ENCODE data around the gene UGT1A10. TPM values are rescaled to one million over a fixed set of nuclear protein-coding genes. Genes with fewer than 3 reads are reported as not detected.

The UGT1A10 gene
- total RNA-seq, 1 experiment from 2014 or later = not detected

DNA sequence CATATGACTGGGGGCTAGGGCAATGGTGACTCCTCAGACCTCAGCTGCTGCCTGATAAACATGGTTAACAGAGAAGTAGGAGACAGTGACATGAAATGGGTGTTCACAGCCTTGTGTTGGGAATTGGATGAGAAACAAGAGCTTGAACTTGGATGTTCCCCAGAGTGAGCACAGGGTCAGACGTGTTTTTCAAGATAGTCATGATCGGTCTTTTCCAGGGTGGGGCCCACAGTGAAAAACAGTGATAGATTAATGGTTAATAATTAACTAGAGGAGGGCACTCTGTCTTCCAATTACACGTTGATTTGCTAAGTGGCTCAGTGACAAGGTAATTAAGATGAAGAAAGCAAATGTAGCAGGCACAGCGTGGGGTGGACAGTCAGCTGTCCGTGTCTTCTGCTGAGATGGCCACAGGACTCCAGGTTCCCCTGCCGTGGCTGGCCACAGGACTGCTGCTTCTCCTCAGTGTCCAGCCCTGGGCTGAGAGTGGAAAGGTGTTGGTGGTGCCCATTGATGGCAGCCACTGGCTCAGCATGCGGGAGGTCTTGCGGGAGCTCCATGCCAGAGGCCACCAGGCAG lies 92.6 kb downstream of the UGT1A10 start, which contains the start of gene UGT1A3:
Gene UGT1A3, plus strand, starts transcription at position 320 of the 579 bp plus-strand sequence. Its CDS starts 85 bp downstream, at position 405.
- H3K4me1 ChIP-seq (ENCODE audit: control insufficient read depth in 1 of 2, insufficient read depth in 2 of 2, low read length in 2 of 2) = no peaks in the 10 kb centered on the region
- CTCF ChIA-PET = interaction anchor here (0.9 kb wide), 1 partner anchor 17 kb away, joined by 3 read pairs; no protein-coding TSS in a partner anchor
- no peaks in the 10 kb centered on the region for H4K20me1 ChIP-seq (ENCODE audit: insufficient read depth)
- H3K27me3 ChIP-seq (ENCODE audit: insufficient read depth, low read length) = no peaks in the 10 kb centered on the region
- POLR2A ChIA-PET = no interaction called here
- H3K9me2 ChIP-seq (ENCODE audit: insufficient read depth) = no peaks in the 10 kb centered on the region
- BruUV-seq (replicated peaks) = no TSS peak
- no peak within 1 kb of the TSS for H2AFZ ChIP-seq (ENCODE audit: low read depth, low read length, poor library complexity, severe bottlenecking)
- DNase-seq (ENCODE audit: low read depth, low spot score) = no peak
- RAD21 ChIA-PET (ENCODE audit: low non-redundant PET in 1 of 2, low total read pairs in 2 of 2, uncharacterized antibody in 2 of 2, unreplicated experiment in 2 of 2) = no interaction called here
- no peak within 1 kb of the TSS for H3K27ac ChIP-seq (ENCODE audit: low read depth, low read length)
- H3K36me3 ChIP-seq (ENCODE audit: control insufficient read depth in 1 of 2, insufficient read depth in 2 of 2, low read length in 2 of 2) = no peaks in the 10 kb centered on the region
- no peak for ATAC-seq
- H3K9me3 ChIP-seq (ENCODE audit: control insufficient read depth in 1 of 2, insufficient read depth in 1 of 2, low read depth in 1 of 2, low read length in 2 of 2) = no peaks in the 10 kb centered on the region
- intact Hi-C loops (cut with micrococcal nuclease) = no loop called here
- no peak within 1 kb of the TSS for H3K4me2 ChIP-seq (ENCODE audit: low read length)
- no peak within 1 kb of the TSS for H3K9ac ChIP-seq (ENCODE audit: low read length)
- TF ChIP-seq, protein P1, sequence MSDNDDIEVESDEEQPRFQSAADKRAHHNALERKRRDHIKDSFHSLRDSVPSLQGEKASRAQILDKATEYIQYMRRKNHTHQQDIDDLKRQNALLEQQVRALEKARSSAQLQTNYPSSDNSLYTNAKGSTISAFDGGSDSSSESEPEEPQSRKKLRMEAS (IDR thresholded peaks at IDR 0.05) = no peak
- TF ChIP-seq ZNF274 (IDR thresholded peaks at IDR 0.05; ENCODE audit: low read depth, low read length) (no peak), SRF (IDR thresholded peaks at IDR 0.05; ENCODE audit: low read depth) (no peak), EZH2 (IDR thresholded peaks at IDR 0.05) (no peak), POLR2AphosphoS5 (IDR thresholded peaks at IDR 0.05; ENCODE audit: low read depth, low read length) (no peak), SP1 (IDR thresholded peaks at IDR 0.05; ENCODE audit: low read depth) (no peak), JUND (IDR thresholded peaks at IDR 0.05) (no peak), TCF7L2 (IDR thresholded peaks at IDR 0.05; ENCODE audit: borderline replicate concordance, extremely low read depth, insufficient read depth, insufficient read length) (no peak), ZFX (IDR thresholded peaks at IDR 0.05) (no peak), YY1 (IDR thresholded peaks at IDR 0.05; ENCODE audit: extremely low read depth, insufficient replicate concordance, low read depth, low read length) (no peak), ELF1 (IDR thresholded peaks at IDR 0.05; ENCODE audit: borderline replicate concordance, low read depth) (no peak), RAD21 (IDR thresholded peaks at IDR 0.05; ENCODE audit: low read depth) (no peak), FOSL1 (IDR thresholded peaks at IDR 0.05; ENCODE audit: low read depth) (no peak), SIN3A (IDR thresholded peaks at IDR 0.05; ENCODE audit: low read depth) (no peak)
- TF ChIP-seq, protein P2, sequence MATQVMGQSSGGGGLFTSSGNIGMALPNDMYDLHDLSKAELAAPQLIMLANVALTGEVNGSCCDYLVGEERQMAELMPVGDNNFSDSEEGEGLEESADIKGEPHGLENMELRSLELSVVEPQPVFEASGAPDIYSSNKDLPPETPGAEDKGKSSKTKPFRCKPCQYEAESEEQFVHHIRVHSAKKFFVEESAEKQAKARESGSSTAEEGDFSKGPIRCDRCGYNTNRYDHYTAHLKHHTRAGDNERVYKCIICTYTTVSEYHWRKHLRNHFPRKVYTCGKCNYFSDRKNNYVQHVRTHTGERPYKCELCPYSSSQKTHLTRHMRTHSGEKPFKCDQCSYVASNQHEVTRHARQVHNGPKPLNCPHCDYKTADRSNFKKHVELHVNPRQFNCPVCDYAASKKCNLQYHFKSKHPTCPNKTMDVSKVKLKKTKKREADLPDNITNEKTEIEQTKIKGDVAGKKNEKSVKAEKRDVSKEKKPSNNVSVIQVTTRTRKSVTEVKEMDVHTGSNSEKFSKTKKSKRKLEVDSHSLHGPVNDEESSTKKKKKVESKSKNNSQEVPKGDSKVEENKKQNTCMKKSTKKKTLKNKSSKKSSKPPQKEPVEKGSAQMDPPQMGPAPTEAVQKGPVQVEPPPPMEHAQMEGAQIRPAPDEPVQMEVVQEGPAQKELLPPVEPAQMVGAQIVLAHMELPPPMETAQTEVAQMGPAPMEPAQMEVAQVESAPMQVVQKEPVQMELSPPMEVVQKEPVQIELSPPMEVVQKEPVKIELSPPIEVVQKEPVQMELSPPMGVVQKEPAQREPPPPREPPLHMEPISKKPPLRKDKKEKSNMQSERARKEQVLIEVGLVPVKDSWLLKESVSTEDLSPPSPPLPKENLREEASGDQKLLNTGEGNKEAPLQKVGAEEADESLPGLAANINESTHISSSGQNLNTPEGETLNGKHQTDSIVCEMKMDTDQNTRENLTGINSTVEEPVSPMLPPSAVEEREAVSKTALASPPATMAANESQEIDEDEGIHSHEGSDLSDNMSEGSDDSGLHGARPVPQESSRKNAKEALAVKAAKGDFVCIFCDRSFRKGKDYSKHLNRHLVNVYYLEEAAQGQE (IDR thresholded peaks at IDR 0.05; ENCODE audit: low read depth) = no peak
- TF ChIP-seq, protein P3, sequence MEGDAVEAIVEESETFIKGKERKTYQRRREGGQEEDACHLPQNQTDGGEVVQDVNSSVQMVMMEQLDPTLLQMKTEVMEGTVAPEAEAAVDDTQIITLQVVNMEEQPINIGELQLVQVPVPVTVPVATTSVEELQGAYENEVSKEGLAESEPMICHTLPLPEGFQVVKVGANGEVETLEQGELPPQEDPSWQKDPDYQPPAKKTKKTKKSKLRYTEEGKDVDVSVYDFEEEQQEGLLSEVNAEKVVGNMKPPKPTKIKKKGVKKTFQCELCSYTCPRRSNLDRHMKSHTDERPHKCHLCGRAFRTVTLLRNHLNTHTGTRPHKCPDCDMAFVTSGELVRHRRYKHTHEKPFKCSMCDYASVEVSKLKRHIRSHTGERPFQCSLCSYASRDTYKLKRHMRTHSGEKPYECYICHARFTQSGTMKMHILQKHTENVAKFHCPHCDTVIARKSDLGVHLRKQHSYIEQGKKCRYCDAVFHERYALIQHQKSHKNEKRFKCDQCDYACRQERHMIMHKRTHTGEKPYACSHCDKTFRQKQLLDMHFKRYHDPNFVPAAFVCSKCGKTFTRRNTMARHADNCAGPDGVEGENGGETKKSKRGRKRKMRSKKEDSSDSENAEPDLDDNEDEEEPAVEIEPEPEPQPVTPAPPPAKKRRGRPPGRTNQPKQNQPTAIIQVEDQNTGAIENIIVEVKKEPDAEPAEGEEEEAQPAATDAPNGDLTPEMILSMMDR (IDR thresholded peaks at IDR 0.05 in 2 of 3, conservative IDR thresholded peaks at IDR 0.05 in 1 of 3; ENCODE audit: borderline replicate concordance in 1 of 3, insufficient read depth in 1 of 3, low read depth in 2 of 3, low read length in 2 of 3) = no peak
- TF ChIP-seq, protein P4, sequence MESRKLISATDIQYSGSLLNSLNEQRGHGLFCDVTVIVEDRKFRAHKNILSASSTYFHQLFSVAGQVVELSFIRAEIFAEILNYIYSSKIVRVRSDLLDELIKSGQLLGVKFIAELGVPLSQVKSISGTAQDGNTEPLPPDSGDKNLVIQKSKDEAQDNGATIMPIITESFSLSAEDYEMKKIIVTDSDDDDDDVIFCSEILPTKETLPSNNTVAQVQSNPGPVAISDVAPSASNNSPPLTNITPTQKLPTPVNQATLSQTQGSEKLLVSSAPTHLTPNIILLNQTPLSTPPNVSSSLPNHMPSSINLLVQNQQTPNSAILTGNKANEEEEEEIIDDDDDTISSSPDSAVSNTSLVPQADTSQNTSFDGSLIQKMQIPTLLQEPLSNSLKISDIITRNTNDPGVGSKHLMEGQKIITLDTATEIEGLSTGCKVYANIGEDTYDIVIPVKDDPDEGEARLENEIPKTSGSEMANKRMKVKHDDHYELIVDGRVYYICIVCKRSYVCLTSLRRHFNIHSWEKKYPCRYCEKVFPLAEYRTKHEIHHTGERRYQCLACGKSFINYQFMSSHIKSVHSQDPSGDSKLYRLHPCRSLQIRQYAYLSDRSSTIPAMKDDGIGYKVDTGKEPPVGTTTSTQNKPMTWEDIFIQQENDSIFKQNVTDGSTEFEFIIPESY (IDR thresholded peaks at IDR 0.05; ENCODE audit: extremely low read depth, insufficient replicate concordance, low read length) = no peak
- no peak within 1 kb of the TSS for H3K4me3 ChIP-seq (replicated peaks in 1 of 2; ENCODE audit: low read depth in 1 of 2, low read length in 2 of 2)
- H3K79me2 ChIP-seq (ENCODE audit: insufficient read depth, low read length) = no peaks in the 10 kb centered on the region

Data from HCT116 (cell line).